ENCODE data around the gene MYNN. TPM values are rescaled to one million over a fixed set of nuclear protein-coding genes. Genes with fewer than 3 reads are reported as not detected.
A peak's percentile ranks its signal among the peaks of the same experiment; 100 is the strongest.
"Not testable (repeated sequence)": the region's sequence is repeated elsewhere in the genome, so short reads cannot be mapped to it uniquely, and the experiment has no call there.

MYNN gene
- 17.2 and 18.3 TPM in 2 replicates for total RNA-seq

GRCh38 chr3:169772897-169773816, at the start of gene MYNN:
Gene MYNN, plus strand, starts transcription at chr3:169773396. Its CDS starts 900 bp downstream, at chr3:169774296.
- peak; percentile 78 to 91 for DNase-seq (ENCODE audit: low read depth in 2 of 2)

GRCh38 chr3:169731857-169732256, 41.3 kb upstream of the MYNN start:
- DNase-seq (ENCODE audit: low read depth in 2 of 2), result not testable (repeated sequence)

- DNase-seq (ENCODE audit: low read depth in 2 of 2), result no peak
Observed at GRCh38 chr3:169739067-169739466, 34.1 kb upstream of the MYNN start.

- DNase-seq (ENCODE audit: low read depth in 2 of 2), result peak in 1 of 2 donors; percentile 47
Observed at GRCh38 chr3:169744366-169745054, 28.7 kb upstream of the MYNN start.

- no peak for DNase-seq (ENCODE audit: low read depth in 2 of 2)
Observed at GRCh38 chr3:169746924-169747323, 26.3 kb upstream of the MYNN start.

- DNase-seq (ENCODE audit: low read depth in 2 of 2), result no peak
Observed at GRCh38 chr3:169748670-169749069, 24.5 kb upstream of the MYNN start.

GRCh38 chr3:169750665-169751064, 22.5 kb upstream of the MYNN start:
- DNase-seq (ENCODE audit: low read depth in 2 of 2), result no peak

- no peak for DNase-seq (ENCODE audit: low read depth in 2 of 2)
Observed at GRCh38 chr3:169751875-169752274, 21.3 kb upstream of the MYNN start.

GRCh38 chr3:169754711-169755110, 18.5 kb upstream of the MYNN start:
- no peak for DNase-seq (ENCODE audit: low read depth in 2 of 2)

GRCh38 chr3:169755488-169755887, 17.7 kb upstream of the MYNN start:
- no peak for DNase-seq (ENCODE audit: low read depth in 2 of 2)

GRCh38 chr3:169758359-169758994, 14.7 kb upstream of the MYNN start:
- no peak for DNase-seq (ENCODE audit: low read depth in 2 of 2)

- DNase-seq (ENCODE audit: low read depth in 2 of 2), result peak in 1 of 2 donors; percentile 63
Observed at GRCh38 chr3:169759256-169759655, 13.9 kb upstream of the MYNN start.

- DNase-seq (ENCODE audit: low read depth in 2 of 2), result peak in 1 of 2 donors; percentile 9
Observed at GRCh38 chr3:169760479-169760878, 12.7 kb upstream of the MYNN start.

GRCh38 chr3:169764312-169764881, 8.8 kb upstream of the MYNN start:
- peak in 1 of 2 donors; percentile 32 for DNase-seq (ENCODE audit: low read depth in 2 of 2)

- peak; percentile 72 to 78 for DNase-seq (ENCODE audit: low read depth in 2 of 2)
Observed at GRCh38 chr3:169764882-169765612, 8.1 kb upstream of the MYNN start, which contains the start of gene TERC. Gene TERC, minus strand, starts transcription at chr3:169765060.

- peak in 1 of 2 donors; percentile 57 for DNase-seq (ENCODE audit: low read depth in 2 of 2)
Observed at GRCh38 chr3:169769287-169770181, 3.7 kb upstream of the MYNN start, which contains the start of gene ACTRT3. Gene ACTRT3, minus strand, starts transcription at chr3:169769561. Its CDS starts 41 bp downstream, at chr3:169769520.

- peak; percentile 83 to 88 for DNase-seq (ENCODE audit: low read depth in 2 of 2)
Observed at GRCh38 chr3:169771497-169772304, 1.5 kb upstream of the MYNN start.

- DNase-seq (ENCODE audit: low read depth in 2 of 2), result peak; percentile 72 to 85
Observed at GRCh38 chr3:169772305-169772896, 795 bp upstream of the MYNN start.

Data from dermis microvascular lymphatic vessel endothelial cell (primary cell).